HepG2 (cell line): ENCODE data around the gene GNAL. TPM values are rescaled to one million over a fixed set of nuclear protein-coding genes. Genes with fewer than 3 reads are reported as not detected.

Experiments
- ATF3 ChIP-seq: sonication (generic); formaldehyde crosslinking; IDR thresholded peaks from 2 replicates; pipeline ENCODE4 v1.4.0; 2020; ENCODE audit warnings: missing genetic modification reagents
- HOMEZ ChIP-seq: IDR thresholded peaks from 2 replicates; pipeline ENCODE4 v1.6.1; 2016; ENCODE audit warnings: low read depth
- MAX ChIP-seq: IDR thresholded peaks from 2 replicates; pipeline ENCODE4 v1.6.1; 2012; ENCODE audit warnings: inconsistent platforms
- SATB2 ChIP-seq: sonication (generic); formaldehyde crosslinking; IDR thresholded peaks from 2 replicates; pipeline ENCODE4 v1.5.0; 2020; ENCODE audit warnings: missing genetic modification reagents
- SNAPC2 ChIP-seq: sonication (generic); formaldehyde crosslinking; IDR thresholded peaks from 2 replicates; pipeline ENCODE4 v1.8.1; 2022; ENCODE audit warnings: mild to moderate bottlenecking, missing genetic modification reagents
- SNAPC4 ChIP-seq: sonication (generic); formaldehyde crosslinking; IDR thresholded peaks from 2 replicates; pipeline ENCODE4 v1.4.0; 2020; ENCODE audit warnings: mild to moderate bottlenecking, missing genetic modification reagents
- ZBTB40 ChIP-seq, 2 experiments: fragments of 450-650 bp in 1 of 2; sonication (generic) in 1 of 2; formaldehyde crosslinking in 1 of 2; IDR thresholded peaks; 2 replicates each; pipeline versions ENCODE4 v1.6.1 to v1.8.0; 2016 to 2022; ENCODE audit warnings: antibody characterized with exemption in 1 of 2, mild to moderate bottlenecking in 1 of 2, missing genetic modification reagents in 1 of 2
- ZC3H4 ChIP-seq: sonication (generic); formaldehyde crosslinking; IDR thresholded peaks from 2 replicates; pipeline ENCODE4 v1.4.0; 2020; ENCODE audit warnings: missing genetic modification reagents, borderline replicate concordance
- ZFP82 ChIP-seq: sonication (generic); formaldehyde crosslinking; IDR thresholded peaks from 2 replicates; pipeline ENCODE4 v1.5.1; 2020; ENCODE audit warnings: mild to moderate bottlenecking, missing genetic modification reagents, borderline replicate concordance
- polyA plus RNA-seq, 8 experiments: library from polyadenylated mRNA; depleted of rRNA in 3 of 8; stranded (reverse) in 7 of 8; unstranded in 1 of 8; fragments of >200 nt; fragmentation: Illumina TruSeq in 4 of 8; extraction: Trizol in 4 of 8; gene quantifications; 2 replicates each; pipeline versions ENCODE4 v1.2.1 to v1.2.3, GENCODE V29; 2011 to 2016; ENCODE audit warnings: low read depth in 4 of 8, missing spikeins in 1 of 8, mixed read lengths in 1 of 8; ENCODE audit not compliant: insufficient read depth in 1 of 8
- total RNA-seq, 5 experiments: library from RNA; depleted of rRNA; stranded (reverse); fragments of >200 nt; fragmentation: Illumina TruSeq; extraction: Trizol; gene quantifications; 2 replicates each; pipeline ENCODE4 v1.2.3, GENCODE V29; 2016; ENCODE audit warnings: low read depth in 1 of 5

The GNAL gene
- total and polyA plus RNA-seq, 2 of the 13 experiments (the other 11 are each of a cell fraction or from before 2014, with no cell fraction given), result 0.87 to 1.4 TPM

GRCh38 chr18:11857177-11857887, 168.3 kb downstream of the GNAL start (continued):
- TF ChIP-seq ZBTB40 (IDR thresholded peaks at IDR 0.05) (no peak), ZBTB40 (CRISPR knock-in tag; IDR thresholded peaks at IDR 0.05) (peak; percentile 47; the same call in 1 of the 2 replicates), SNAPC4 (no peak), SNAPC2 (CRISPR knock-in tag) (no peak), SATB2 (CRISPR knock-in tag) (no peak), HOMEZ (CRISPR knock-in tag) (peak; percentile 62), ATF3 (CRISPR knock-in tag) (peak; percentile 69), ZC3H4 (CRISPR knock-in tag) (no peak), ZFP82 (no peak), MAX (peak; percentile 66; the same call in 1 of the 2 replicates)
